PC-9 (cell line): Measurements from ENCODE around the gene ARHGAP24.

Experiments used
- EZH2 ChIP-seq: fragments of 200-600 bp; sonication (generic); IDR thresholded peaks from 2 replicates; pipeline ENCODE4 v1.8.0; 2017; ENCODE audit warnings: antibody characterized with exemption, low read depth
- TF ChIP-seq, protein P1 (sequence below): fragments of 200-600 bp; sonication (generic); conservative IDR thresholded peaks from 2 replicates; pipeline ENCODE4 v1.6.1; 2017; ENCODE audit warnings: mixed run types, antibody characterized with exemption, mild to moderate bottlenecking, moderate library complexity

DNA sequence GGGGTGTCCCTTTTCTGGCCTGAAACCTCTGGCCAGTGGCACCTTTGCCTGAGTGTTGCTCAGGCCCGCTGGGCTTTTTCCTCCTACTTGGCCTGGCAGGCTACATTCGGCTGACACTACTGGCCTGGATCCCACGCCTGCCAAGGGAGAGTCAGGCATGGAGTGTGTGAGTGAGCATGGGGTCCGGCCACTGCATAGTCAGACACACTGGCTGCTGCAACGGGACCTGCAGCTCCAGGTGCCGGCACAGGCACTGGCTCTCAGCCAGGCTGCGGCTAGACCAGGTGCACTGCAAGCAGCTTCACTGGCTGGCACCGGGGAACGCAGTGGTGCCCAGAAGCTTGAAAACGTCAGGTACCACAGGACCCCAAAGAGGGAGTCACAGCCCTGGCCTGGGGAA is 434.9 kb downstream of the ARHGAP24 start:
- TF ChIP-seq, protein P1, sequence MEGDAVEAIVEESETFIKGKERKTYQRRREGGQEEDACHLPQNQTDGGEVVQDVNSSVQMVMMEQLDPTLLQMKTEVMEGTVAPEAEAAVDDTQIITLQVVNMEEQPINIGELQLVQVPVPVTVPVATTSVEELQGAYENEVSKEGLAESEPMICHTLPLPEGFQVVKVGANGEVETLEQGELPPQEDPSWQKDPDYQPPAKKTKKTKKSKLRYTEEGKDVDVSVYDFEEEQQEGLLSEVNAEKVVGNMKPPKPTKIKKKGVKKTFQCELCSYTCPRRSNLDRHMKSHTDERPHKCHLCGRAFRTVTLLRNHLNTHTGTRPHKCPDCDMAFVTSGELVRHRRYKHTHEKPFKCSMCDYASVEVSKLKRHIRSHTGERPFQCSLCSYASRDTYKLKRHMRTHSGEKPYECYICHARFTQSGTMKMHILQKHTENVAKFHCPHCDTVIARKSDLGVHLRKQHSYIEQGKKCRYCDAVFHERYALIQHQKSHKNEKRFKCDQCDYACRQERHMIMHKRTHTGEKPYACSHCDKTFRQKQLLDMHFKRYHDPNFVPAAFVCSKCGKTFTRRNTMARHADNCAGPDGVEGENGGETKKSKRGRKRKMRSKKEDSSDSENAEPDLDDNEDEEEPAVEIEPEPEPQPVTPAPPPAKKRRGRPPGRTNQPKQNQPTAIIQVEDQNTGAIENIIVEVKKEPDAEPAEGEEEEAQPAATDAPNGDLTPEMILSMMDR: no peak
- no peak for TF ChIP-seq EZH2
